Stomach (tissue), 9 donors: ENCODE data around the gene FAM228B. TPM values are rescaled to one million over a fixed set of nuclear protein-coding genes. Genes with fewer than 3 reads are reported as not detected.

Experiments
- DNase-seq, 2 donors: peaks; one replicate each; pipeline versions ENCODE4 v3.0.0 to v3.0.0-alpha.2; 2013 to 2019
- H3K27ac ChIP-seq, 5 donors: fragments of 200-600 bp in 4 of 5; sonication (generic) in 4 of 5; one replicate each; pipeline ENCODE4 v1.5.1; 2013 to 2019; ENCODE audit warnings: mild to moderate bottlenecking in 1 of 5, moderate library complexity in 1 of 5
- H3K27me3 ChIP-seq, 3 donors: fragments of 200-600 bp; sonication (generic); one replicate each; pipeline ENCODE4 v1.5.1; 2017 to 2019; ENCODE audit warnings: mixed run types in 1 of 3
- H3K36me3 ChIP-seq, 4 donors: fragments of 200-600 bp; sonication (generic); 1 replicate in 3 of 4; 2 replicates in 1 of 4; pipeline ENCODE4 v1.5.1; 2016 to 2019
- H3K4me1 ChIP-seq, 4 donors: fragments of 200-600 bp; sonication (generic); one replicate each; pipeline ENCODE4 v1.5.1; 2016 to 2019
- H3K4me3 ChIP-seq, 4 donors: fragments of 200-600 bp; sonication (generic) in 3 of 4; one replicate each; pipeline ENCODE4 v1.5.1; 2016 to 2019; ENCODE audit warnings: mild to moderate bottlenecking in 1 of 4
- H3K9me3 ChIP-seq, 4 donors: fragments of 200-600 bp; sonication (generic); one replicate each; pipeline ENCODE4 v1.5.1; 2016 to 2019
- EP300 ChIP-seq: sonication (generic); formaldehyde crosslinking; IDR thresholded peaks from one replicate; pipeline ENCODE4 v1.6.1; 2017; ENCODE audit warnings: antibody characterized with exemption
- POLR2A ChIP-seq, 4 donors: fragments of 450-650 bp; IDR thresholded peaks; one replicate each; pipeline ENCODE4 v1.6.1; 2016; ENCODE audit warnings: antibody characterized with exemption in 4 of 4, control low read depth in 2 of 4, mild to moderate bottlenecking in 1 of 4, moderate library complexity in 1 of 4
- POLR2AphosphoS5 ChIP-seq, 3 donors: sonication (generic); formaldehyde crosslinking; IDR thresholded peaks; one replicate each; pipeline ENCODE4 v1.6.1; 2016; ENCODE audit warnings: antibody characterized with exemption in 3 of 3
- WGBS, 5 donors: extraction: QIAGEN DNeasy Blood & Tissue Kit in 3 of 5; methylation state at CpG; one replicate each; pipeline versions ENCODE4 v1.1.5 to v1.1.7; 2013 to 2018; 5-methylcytosine and 5-hydroxymethylcytosine counted together
- intact Hi-C: fragments of 100-400 bp; cut with DNase I; formaldehyde crosslinking; loops from one replicate; pipeline ENCODE4 v1.15.1; 2023; ENCODE audit warnings: low total_unique reads
- polyA plus RNA-seq, 3 donors: library from polyadenylated mRNA; stranded (reverse); fragments of 200-250 nt; gene quantifications; one replicate each; pipeline ENCODE4 v1.2.3, GENCODE V29; 2013
- total RNA-seq, 5 donors: library from RNA; depleted of rRNA; stranded (reverse); fragments of >200 nt; gene quantifications; one replicate each; pipeline versions ENCODE4 v1.1.0 to v1.2.3, GENCODE V29; 2014 to 2016
- TF ChIP-seq, protein P1 (sequence below), 7 experiments: fragments of 450-650 bp in 4 of 7; fragments of 200-600 bp in 3 of 7; sonication (generic) in 3 of 7; IDR thresholded peaks; one replicate each; pipeline ENCODE4 v1.5.1; 2016 to 2019; ENCODE audit warnings: antibody characterized with exemption in 7 of 7, control low read depth in 2 of 7, mild to moderate bottlenecking in 1 of 7
- donor health status: healthy with polysubstance abuse.
- donor health status: Bipolar disorder and iron deficiency.
- donor health status: healthy.

FAM228B gene
- total and polyA plus RNA-seq, 8 donors: 8.4 to 43.2 (median 14.5) TPM; not detected in 1

DNA sequence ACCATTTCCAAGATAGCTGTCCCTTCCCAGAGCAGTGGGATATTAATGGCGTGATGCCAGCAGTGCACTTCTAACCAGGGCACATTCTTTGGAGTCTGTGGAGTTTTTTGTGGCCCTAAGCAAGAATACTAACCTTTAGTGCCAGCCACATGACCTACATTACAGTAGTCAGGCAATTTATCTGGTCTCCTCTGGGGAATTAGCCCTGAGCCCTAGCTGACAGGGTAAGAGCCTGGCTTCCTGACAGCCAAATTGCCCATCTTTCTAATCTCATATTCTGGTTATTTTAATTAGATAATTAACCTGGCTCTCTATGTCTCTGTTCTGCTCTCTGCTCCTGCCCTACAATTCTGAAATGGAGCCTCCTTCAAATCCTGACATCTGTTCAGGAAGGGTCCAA is 5.4 kb upstream of the FAM228B start:
- no peak overlapping the region for H3K27ac ChIP-seq
- 76 to 88% (median 82%) methylated on average over 1 of the region's 1 CpG for WGBS, 5 donors
- H3K27me3 ChIP-seq: no peaks in the 10 kb centered on the region
- H3K36me3 ChIP-seq: peaks cover 0 to 16% (median 7%) of the 10 kb centered on the region in 4 donors
- H3K4me1 ChIP-seq: peaks cover 0 to 8% (median 3%) of the 10 kb centered on the region in 4 donors
- TF ChIP-seq EP300: no peak
- TF ChIP-seq POLR2AphosphoS5 (IDR thresholded peaks at IDR 0.05): no peak
- TF ChIP-seq POLR2A (IDR thresholded peaks at IDR 0.05): no peak
- TF ChIP-seq, protein P1, sequence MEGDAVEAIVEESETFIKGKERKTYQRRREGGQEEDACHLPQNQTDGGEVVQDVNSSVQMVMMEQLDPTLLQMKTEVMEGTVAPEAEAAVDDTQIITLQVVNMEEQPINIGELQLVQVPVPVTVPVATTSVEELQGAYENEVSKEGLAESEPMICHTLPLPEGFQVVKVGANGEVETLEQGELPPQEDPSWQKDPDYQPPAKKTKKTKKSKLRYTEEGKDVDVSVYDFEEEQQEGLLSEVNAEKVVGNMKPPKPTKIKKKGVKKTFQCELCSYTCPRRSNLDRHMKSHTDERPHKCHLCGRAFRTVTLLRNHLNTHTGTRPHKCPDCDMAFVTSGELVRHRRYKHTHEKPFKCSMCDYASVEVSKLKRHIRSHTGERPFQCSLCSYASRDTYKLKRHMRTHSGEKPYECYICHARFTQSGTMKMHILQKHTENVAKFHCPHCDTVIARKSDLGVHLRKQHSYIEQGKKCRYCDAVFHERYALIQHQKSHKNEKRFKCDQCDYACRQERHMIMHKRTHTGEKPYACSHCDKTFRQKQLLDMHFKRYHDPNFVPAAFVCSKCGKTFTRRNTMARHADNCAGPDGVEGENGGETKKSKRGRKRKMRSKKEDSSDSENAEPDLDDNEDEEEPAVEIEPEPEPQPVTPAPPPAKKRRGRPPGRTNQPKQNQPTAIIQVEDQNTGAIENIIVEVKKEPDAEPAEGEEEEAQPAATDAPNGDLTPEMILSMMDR (IDR thresholded peaks at IDR 0.05): no peak
- intact Hi-C loops: no loop called here
- peaks cover 0 to 7% (median 3%) of the 10 kb centered on the region in 4 donors for H3K9me3 ChIP-seq
- no peak overlapping the region for H3K4me3 ChIP-seq
- DNase-seq: peak in 1 of 2 donors; percentile 13

DNA sequence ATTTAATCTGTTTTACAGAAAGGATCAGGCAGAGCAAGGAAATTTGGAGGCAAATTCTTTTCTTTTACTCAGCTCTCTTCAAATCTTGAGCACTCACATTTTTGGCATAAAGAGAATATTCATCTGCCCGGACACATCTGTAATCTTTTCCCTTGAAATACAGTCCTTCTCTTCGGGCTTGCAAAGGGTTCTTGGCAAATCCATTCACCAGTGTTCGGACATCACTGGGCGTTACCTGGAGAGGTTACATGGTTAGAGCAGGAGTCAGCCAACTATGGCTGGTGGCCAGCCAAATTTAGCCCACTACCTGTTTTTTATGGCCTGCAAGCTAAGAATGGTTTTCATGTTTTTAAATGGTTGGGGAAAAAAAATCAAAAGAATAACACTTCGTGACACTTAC is 2.2 kb upstream of the FAM228B start:
- peak in 1 of 2 donors; percentile 20 for DNase-seq
- H3K36me3 ChIP-seq: peaks cover 0 to 4% (median 1%) of the 10 kb centered on the region in 4 donors
- WGBS, 5 donors: 76 to 90% (median 88%) methylated on average over 5 of the region's 5 CpGs
- H3K27ac ChIP-seq: no peak overlapping the region
- TF ChIP-seq POLR2AphosphoS5 (IDR thresholded peaks at IDR 0.05) (no peak), POLR2A (IDR thresholded peaks at IDR 0.05) (no peak), EP300 (no peak)
- TF ChIP-seq, protein P1 (IDR thresholded peaks at IDR 0.05): no peak
- no peaks in the 10 kb centered on the region for H3K9me3 ChIP-seq
- peaks cover 0 to 21% (median 15%) of the 10 kb centered on the region in 4 donors for H3K4me1 ChIP-seq
- no peaks in the 10 kb centered on the region for H3K27me3 ChIP-seq
- intact Hi-C loops: no loop called here
- no peak overlapping the region for H3K4me3 ChIP-seq

DNA sequence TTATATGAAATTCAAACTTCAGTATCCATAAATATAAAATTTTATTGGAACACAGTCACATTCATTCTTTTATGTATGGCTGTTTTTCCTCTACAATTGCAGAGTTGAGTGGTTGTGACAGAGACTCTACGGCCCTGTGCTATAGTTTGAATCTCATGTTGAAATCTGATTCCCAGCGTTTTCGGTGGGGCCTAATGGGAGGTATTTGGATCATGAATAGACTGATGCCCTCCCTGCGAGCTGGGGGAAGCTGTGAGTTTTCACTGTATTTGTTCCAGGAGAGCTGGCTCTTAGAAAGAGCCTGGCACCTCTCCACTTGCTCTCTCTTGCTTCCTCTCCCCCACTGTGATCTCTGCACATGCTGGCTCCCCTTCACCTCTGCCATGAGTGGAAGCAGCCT is 1.8 kb upstream of the FAM228B start:
- whole genome bisulfite sequencing, 5 donors: 55 to 82% (median 75%) methylated on average over 4 of the region's 4 CpGs
- H3K27ac ChIP-seq: no peak overlapping the region
- DNase-seq: peak in 1 of 2 donors; percentile 18
- H3K36me3 ChIP-seq: no peaks in the 10 kb centered on the region
- H3K4me3 ChIP-seq: no peak overlapping the region
- H3K9me3 ChIP-seq: no peaks in the 10 kb centered on the region
- TF ChIP-seq POLR2A (IDR thresholded peaks at IDR 0.05) (no peak), POLR2AphosphoS5 (IDR thresholded peaks at IDR 0.05) (no peak), EP300 (no peak)
- TF ChIP-seq, protein P1 (IDR thresholded peaks at IDR 0.05): no peak
- H3K4me1 ChIP-seq: peaks cover 0 to 21% (median 15%) of the 10 kb centered on the region in 4 donors
- no peaks in the 10 kb centered on the region for H3K27me3 ChIP-seq
- intact Hi-C loops: no loop called here

DNA sequence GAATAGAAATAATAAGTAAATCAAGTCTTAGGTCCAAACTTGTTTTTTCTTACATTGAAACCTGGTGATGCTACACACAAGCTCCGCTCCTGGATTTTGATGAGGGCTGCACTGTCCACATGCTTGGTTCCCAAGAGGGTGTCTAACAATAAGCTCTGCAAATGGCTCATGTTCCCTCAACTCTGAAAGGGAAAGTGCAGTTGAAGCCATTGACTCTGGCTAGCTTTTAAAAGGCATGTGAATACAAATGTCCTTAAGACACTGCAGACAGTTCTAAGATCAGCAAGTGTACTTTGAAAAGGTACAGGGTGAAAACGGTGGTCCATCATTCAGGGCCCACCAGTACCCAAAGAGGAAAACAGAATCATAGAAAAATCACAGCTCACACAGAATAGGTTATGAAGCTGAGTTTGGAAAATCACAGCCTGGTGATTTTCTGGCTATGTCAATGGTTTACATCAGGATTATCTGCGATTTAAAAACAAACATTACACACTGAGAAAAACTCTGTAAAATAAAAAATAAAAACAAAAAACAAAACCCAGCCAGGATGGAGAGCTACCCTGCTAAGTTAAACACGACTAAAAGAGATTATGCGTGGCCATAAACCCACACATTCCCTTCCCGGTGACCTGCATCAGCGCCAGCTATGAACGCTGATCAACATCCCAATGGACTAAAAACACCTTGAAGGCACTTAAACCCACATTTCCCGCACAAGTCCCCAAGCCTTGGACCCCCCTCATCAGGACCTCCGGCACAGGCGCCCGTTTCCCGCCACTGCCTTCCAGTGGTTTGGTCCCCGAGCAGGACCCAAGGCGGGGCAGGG is 689 bp upstream of the FAM228B start:
- peak in 1 of 2 donors; percentile 17 for DNase-seq
- peak overlapping the region; percentile 90 to 96 (median 95) for H3K27ac ChIP-seq
- peak overlapping the region; percentile 73 to 77 (median 75) for H3K4me3 ChIP-seq
- TF ChIP-seq, protein P1 (IDR thresholded peaks at IDR 0.05): no peak
- no peak for TF ChIP-seq POLR2AphosphoS5 (IDR thresholded peaks at IDR 0.05)
- no peak for TF ChIP-seq EP300
- TF ChIP-seq POLR2A (IDR thresholded peaks at IDR 0.05): no peak
- WGBS, 5 donors: 8 to 13% (median 10%) methylated on average over 8 to 15 of the region's 15 CpGs
- H3K9me3 ChIP-seq: no peaks in the 10 kb centered on the region
- H3K4me1 ChIP-seq: peaks cover 0 to 21% (median 15%) of the 10 kb centered on the region in 4 donors
- no peaks in the 10 kb centered on the region for H3K36me3 ChIP-seq
- no peaks in the 10 kb centered on the region for H3K27me3 ChIP-seq
- intact Hi-C loops: no loop called here
